ENCODE data around the gene CHD3.

GRCh38 chr17:7897773-7898172 is 9.2 kb downstream of the CHD3 start:
- TF ChIP-seq POLR2A (IDR thresholded peaks at IDR 0.05) (no peak), CTCF (IDR thresholded peaks at IDR 0.05) (peak in 5 of 6 experiments; percentile 47 to 78 (median 62)), POLR2AphosphoS5 (IDR thresholded peaks at IDR 0.05) (no peak)
